Measurements from ENCODE around the gene CHID1. TPM values are rescaled to one million over a fixed set of nuclear protein-coding genes. Genes with fewer than 3 reads are reported as not detected.

Gene CHID1
- total RNA-seq, 6 donors from 2014 or later = 34.6 to 144 (median 59.1) TPM

DNA sequence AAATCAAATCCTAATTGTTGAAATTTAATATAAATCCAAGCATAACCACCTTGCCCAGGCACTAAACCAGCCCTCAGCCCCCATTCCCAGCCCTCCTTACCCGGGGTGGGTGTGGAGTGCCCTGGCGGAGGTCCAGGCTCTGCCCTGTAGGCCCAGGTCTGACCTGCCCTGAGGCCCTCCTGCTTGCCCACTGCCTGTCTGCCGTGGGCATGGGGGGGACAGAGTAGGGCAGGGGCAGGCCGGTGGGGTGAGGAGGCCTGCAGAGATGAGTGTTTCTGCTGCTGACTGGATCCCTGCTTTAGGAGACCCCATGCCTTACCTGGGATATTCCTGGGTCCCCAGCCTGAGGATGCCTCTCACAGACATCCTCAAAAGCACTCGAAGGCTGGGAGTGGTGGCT, 3.6 kb upstream of the CHID1 start:
- ATAC-seq (ENCODE audit: low FRiP score in 2 of 2) (no peak), DNase-seq (no peak)
- H3K9me3 ChIP-seq = no peaks in the 10 kb centered on the region
- 75 to 81% methylated on average over 3 to 5 of the region's 5 CpGs for WGBS, 2 donors
- peaks cover 13 to 23% (median 17%) of the 10 kb centered on the region in 4 donors for H3K4me1 ChIP-seq
- H3K27ac ChIP-seq = peak overlapping the region; percentile 32 to 66 (median 54)
- H3K36me3 ChIP-seq = no peaks in the 10 kb centered on the region
- peak overlapping the region in 1 of 4 donors; percentile 9 for H3K4me3 ChIP-seq
- TF ChIP-seq EP300 (IDR thresholded peaks at IDR 0.05) (no peak), POLR2AphosphoS5 (IDR thresholded peaks at IDR 0.05) (no peak), POLR2A (IDR thresholded peaks at IDR 0.05) (no peak)
- TF ChIP-seq, protein P1, sequence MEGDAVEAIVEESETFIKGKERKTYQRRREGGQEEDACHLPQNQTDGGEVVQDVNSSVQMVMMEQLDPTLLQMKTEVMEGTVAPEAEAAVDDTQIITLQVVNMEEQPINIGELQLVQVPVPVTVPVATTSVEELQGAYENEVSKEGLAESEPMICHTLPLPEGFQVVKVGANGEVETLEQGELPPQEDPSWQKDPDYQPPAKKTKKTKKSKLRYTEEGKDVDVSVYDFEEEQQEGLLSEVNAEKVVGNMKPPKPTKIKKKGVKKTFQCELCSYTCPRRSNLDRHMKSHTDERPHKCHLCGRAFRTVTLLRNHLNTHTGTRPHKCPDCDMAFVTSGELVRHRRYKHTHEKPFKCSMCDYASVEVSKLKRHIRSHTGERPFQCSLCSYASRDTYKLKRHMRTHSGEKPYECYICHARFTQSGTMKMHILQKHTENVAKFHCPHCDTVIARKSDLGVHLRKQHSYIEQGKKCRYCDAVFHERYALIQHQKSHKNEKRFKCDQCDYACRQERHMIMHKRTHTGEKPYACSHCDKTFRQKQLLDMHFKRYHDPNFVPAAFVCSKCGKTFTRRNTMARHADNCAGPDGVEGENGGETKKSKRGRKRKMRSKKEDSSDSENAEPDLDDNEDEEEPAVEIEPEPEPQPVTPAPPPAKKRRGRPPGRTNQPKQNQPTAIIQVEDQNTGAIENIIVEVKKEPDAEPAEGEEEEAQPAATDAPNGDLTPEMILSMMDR (IDR thresholded peaks at IDR 0.05) = no peak
- no peaks in the 10 kb centered on the region for H3K27me3 ChIP-seq

DNA sequence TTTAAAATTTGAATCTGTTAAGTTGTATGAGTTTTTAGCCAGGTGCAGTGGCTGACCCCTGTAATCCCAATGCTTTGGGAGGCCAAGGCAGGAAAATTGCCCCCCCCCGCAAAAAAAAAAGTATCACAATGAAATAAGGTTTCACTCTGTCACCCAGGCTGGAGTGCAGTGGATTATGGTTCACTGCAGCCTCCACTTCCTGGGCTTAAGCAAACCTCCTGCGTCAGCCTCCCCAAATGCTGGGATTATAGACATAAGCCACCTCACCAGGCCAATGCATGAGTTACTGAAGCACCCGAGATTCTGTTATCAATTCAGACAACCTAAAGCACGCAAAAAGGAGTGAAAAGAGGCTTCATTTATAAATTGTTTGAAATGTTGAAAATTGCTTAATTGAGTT, 2.4 kb upstream of the CHID1 start:
- WGBS, 2 donors = 86 to 95% methylated on average over 4 of the region's 4 CpGs
- no peak for TF ChIP-seq POLR2A (IDR thresholded peaks at IDR 0.05)
- TF ChIP-seq, protein P1 (IDR thresholded peaks at IDR 0.05) = no peak
- no peak for TF ChIP-seq POLR2AphosphoS5 (IDR thresholded peaks at IDR 0.05)
- TF ChIP-seq EP300 (IDR thresholded peaks at IDR 0.05) = no peak
- no peak overlapping the region for H3K4me3 ChIP-seq
- peaks cover 13 to 26% (median 17%) of the 10 kb centered on the region in 4 donors for H3K4me1 ChIP-seq
- ATAC-seq (ENCODE audit: low FRiP score in 2 of 2) (no peak), DNase-seq (no peak)
- H3K9me3 ChIP-seq = no peaks in the 10 kb centered on the region
- no peaks in the 10 kb centered on the region for H3K27me3 ChIP-seq
- no peak overlapping the region for H3K27ac ChIP-seq
- H3K36me3 ChIP-seq = no peaks in the 10 kb centered on the region

DNA sequence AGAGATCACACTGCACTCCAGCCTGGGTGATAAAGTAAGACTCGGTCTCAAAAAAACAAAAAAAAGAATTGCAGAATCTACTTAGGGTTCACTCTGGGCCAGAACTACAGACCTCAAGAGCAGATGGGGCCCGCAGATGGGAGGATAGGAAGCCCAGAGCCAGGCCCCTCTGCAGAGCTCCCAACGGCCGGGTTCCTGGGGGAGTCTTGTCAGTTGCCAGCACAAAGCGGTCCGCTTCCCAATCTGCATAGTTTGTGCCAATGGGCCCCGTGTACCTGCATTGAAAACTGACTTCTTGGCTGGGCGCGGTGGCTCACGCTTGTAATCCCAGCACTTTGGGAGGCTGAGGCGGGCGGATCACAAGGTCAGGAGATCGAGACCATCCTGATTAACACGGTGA, 1.7 kb upstream of the CHID1 start:
- TF ChIP-seq, protein P1 (IDR thresholded peaks at IDR 0.05) = no peak
- TF ChIP-seq POLR2AphosphoS5 (IDR thresholded peaks at IDR 0.05) = no peak
- no peak for TF ChIP-seq POLR2A (IDR thresholded peaks at IDR 0.05)
- no peak for TF ChIP-seq EP300 (IDR thresholded peaks at IDR 0.05)
- DNase-seq (peak in 1 of 2 donors; percentile 30), ATAC-seq (ENCODE audit: low FRiP score in 2 of 2) (no peak)
- H3K27me3 ChIP-seq = no peaks in the 10 kb centered on the region
- no peaks in the 10 kb centered on the region for H3K36me3 ChIP-seq
- peaks cover 13 to 26% (median 17%) of the 10 kb centered on the region in 4 donors for H3K4me1 ChIP-seq
- peak overlapping the region in 2 of 4 donors; percentile 91 for H3K27ac ChIP-seq
- H3K9me3 ChIP-seq = no peaks in the 10 kb centered on the region
- 86 to 96% methylated on average over 13 to 14 of the region's 14 CpGs for WGBS, 2 donors
- no peak overlapping the region for H3K4me3 ChIP-seq

DNA sequence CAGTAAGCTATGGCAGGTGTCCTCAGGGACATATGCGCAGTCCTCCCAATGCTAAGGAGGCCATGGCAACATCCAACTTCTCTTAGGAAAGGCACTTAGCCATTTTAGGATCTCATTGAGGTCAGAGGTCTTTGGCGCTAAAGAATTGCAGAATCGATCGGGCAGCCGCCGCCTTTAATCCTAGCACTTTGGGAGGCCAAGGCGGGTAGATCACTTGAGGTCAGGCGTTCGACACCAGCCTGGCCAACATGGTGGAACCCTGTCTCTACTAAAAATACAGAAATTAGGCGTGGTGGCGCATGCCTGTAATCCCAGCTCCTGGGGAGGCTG, 1.2 kb upstream of the CHID1 start:
- H3K36me3 ChIP-seq = no peaks in the 10 kb centered on the region
- no peak for TF ChIP-seq POLR2A (IDR thresholded peaks at IDR 0.05)
- TF ChIP-seq, protein P1 (IDR thresholded peaks at IDR 0.05) = no peak
- no peak for TF ChIP-seq EP300 (IDR thresholded peaks at IDR 0.05)
- TF ChIP-seq POLR2AphosphoS5 (IDR thresholded peaks at IDR 0.05) = no peak
- H3K4me3 ChIP-seq = peak overlapping the region in 2 of 4 donors; percentile 76 to 96
- ATAC-seq (ENCODE audit: low FRiP score in 2 of 2) (no peak), DNase-seq (no peak)
- no peaks in the 10 kb centered on the region for H3K27me3 ChIP-seq
- H3K9me3 ChIP-seq = no peaks in the 10 kb centered on the region
- H3K4me1 ChIP-seq = peaks cover 13 to 26% (median 17%) of the 10 kb centered on the region in 4 donors
- WGBS, 2 donors = 89 to 97% methylated on average over 11 of the region's 11 CpGs
- peak overlapping the region; percentile 91 to 95 (median 92) for H3K27ac ChIP-seq

Data from upper lobe of left lung (tissue), 6 donors.